ENCODE data around the gene TRMT2B.

TRMT2B gene

GRCh38 chrX:100979881-100980607 is 71.9 kb downstream of the TRMT2B start:
- no peak overlapping the region for H3K9ac ChIP-seq (ENCODE audit: low read length)

GRCh38 chrX:100976211-100976610 is 75.7 kb downstream of the TRMT2B start:
- Histone ChIP-seq H3K36me3 (replicated peaks; ENCODE audit: insufficient read depth, low read length) (no peaks in the 10 kb centered on the region), H3K4me2 (ENCODE audit: low read depth, low read length) (no peak overlapping the region), H2AFZ (ENCODE audit: low read length) (no peak overlapping the region), H3K79me2 (ENCODE audit: low read length) (no peaks in the 10 kb centered on the region), H3K9me2 (replicated peaks; ENCODE audit: insufficient read depth, low read length) (no peaks in the 10 kb centered on the region), H3K27me3 (replicated peaks; ENCODE audit: insufficient read depth, low read length) (no peaks in the 10 kb centered on the region), H3K9ac (ENCODE audit: low read length) (no peak overlapping the region), H3K4me3 (ENCODE audit: low read length) (no peak overlapping the region), H4K20me1 (ENCODE audit: insufficient read depth, low read length) (no peaks in the 10 kb centered on the region), H3K9me3 (replicated peaks; ENCODE audit: insufficient read depth, low read length) (no peaks in the 10 kb centered on the region), H3K4me1 (ENCODE audit: low read length) (no peaks in the 10 kb centered on the region), H3F3A (ENCODE audit: insufficient read depth, low read length) (no peaks in the 10 kb centered on the region), H3K27ac (ENCODE audit: low read length) (no peak overlapping the region)
- no peak for DNase-seq
- TF ChIP-seq, protein P1, sequence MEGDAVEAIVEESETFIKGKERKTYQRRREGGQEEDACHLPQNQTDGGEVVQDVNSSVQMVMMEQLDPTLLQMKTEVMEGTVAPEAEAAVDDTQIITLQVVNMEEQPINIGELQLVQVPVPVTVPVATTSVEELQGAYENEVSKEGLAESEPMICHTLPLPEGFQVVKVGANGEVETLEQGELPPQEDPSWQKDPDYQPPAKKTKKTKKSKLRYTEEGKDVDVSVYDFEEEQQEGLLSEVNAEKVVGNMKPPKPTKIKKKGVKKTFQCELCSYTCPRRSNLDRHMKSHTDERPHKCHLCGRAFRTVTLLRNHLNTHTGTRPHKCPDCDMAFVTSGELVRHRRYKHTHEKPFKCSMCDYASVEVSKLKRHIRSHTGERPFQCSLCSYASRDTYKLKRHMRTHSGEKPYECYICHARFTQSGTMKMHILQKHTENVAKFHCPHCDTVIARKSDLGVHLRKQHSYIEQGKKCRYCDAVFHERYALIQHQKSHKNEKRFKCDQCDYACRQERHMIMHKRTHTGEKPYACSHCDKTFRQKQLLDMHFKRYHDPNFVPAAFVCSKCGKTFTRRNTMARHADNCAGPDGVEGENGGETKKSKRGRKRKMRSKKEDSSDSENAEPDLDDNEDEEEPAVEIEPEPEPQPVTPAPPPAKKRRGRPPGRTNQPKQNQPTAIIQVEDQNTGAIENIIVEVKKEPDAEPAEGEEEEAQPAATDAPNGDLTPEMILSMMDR (IDR thresholded peaks at IDR 0.05; ENCODE audit: low read length) = no peak
- TF ChIP-seq EZH2 (optimal IDR thresholded peaks at IDR 0.05; ENCODE audit: low read depth, low read length) (no peak), EZH2phosphoT487 (IDR thresholded peaks at IDR 0.05; ENCODE audit: low read length) (no peak)

More at GRCh38 chrX:100979881-100980607, 71.9 kb downstream of the TRMT2B start:
- Histone ChIP-seq H2AFZ (ENCODE audit: low read length) (no peak overlapping the region), H3K79me2 (ENCODE audit: low read length) (no peaks in the 10 kb centered on the region), H3K9me3 (replicated peaks; ENCODE audit: insufficient read depth, low read length) (no peaks in the 10 kb centered on the region), H3F3A (ENCODE audit: insufficient read depth, low read length) (no peaks in the 10 kb centered on the region), H3K9me2 (replicated peaks; ENCODE audit: insufficient read depth, low read length) (no peaks in the 10 kb centered on the region), H3K4me1 (ENCODE audit: low read length) (no peaks in the 10 kb centered on the region), H3K4me3 (ENCODE audit: low read length) (no peak overlapping the region), H4K20me1 (ENCODE audit: insufficient read depth, low read length) (no peaks in the 10 kb centered on the region), H3K27ac (ENCODE audit: low read length) (no peak overlapping the region), H3K4me2 (ENCODE audit: low read depth, low read length) (no peak overlapping the region), H3K27me3 (replicated peaks; ENCODE audit: insufficient read depth, low read length) (no peaks in the 10 kb centered on the region), H3K36me3 (replicated peaks; ENCODE audit: insufficient read depth, low read length) (no peaks in the 10 kb centered on the region)
- TF ChIP-seq EZH2 (optimal IDR thresholded peaks at IDR 0.05; ENCODE audit: low read depth, low read length) (no peak), EZH2phosphoT487 (IDR thresholded peaks at IDR 0.05; ENCODE audit: low read length) (no peak)
- TF ChIP-seq, protein P1 (IDR thresholded peaks at IDR 0.05; ENCODE audit: low read length) = no peak
- no peak for DNase-seq

- Histone ChIP-seq H3K9me2 (replicated peaks; ENCODE audit: insufficient read depth, low read length) (no peaks in the 10 kb centered on the region), H3K4me1 (ENCODE audit: low read length) (no peaks in the 10 kb centered on the region), H3F3A (ENCODE audit: insufficient read depth, low read length) (no peaks in the 10 kb centered on the region), H3K4me2 (ENCODE audit: low read depth, low read length) (no peak overlapping the region), H3K4me3 (ENCODE audit: low read length) (no peak overlapping the region), H3K36me3 (replicated peaks; ENCODE audit: insufficient read depth, low read length) (no peaks in the 10 kb centered on the region), H3K27me3 (replicated peaks; ENCODE audit: insufficient read depth, low read length) (no peaks in the 10 kb centered on the region), H3K9me3 (replicated peaks; ENCODE audit: insufficient read depth, low read length) (no peaks in the 10 kb centered on the region), H3K79me2 (ENCODE audit: low read length) (no peaks in the 10 kb centered on the region), H2AFZ (ENCODE audit: low read length) (no peak overlapping the region), H3K27ac (ENCODE audit: low read length) (no peak overlapping the region), H4K20me1 (ENCODE audit: insufficient read depth, low read length) (no peaks in the 10 kb centered on the region), H3K9ac (ENCODE audit: low read length) (no peak overlapping the region)
- TF ChIP-seq, protein P1 (IDR thresholded peaks at IDR 0.05; ENCODE audit: low read length) = no peak
- TF ChIP-seq EZH2 (optimal IDR thresholded peaks at IDR 0.05; ENCODE audit: low read depth, low read length) (no peak), EZH2phosphoT487 (IDR thresholded peaks at IDR 0.05; ENCODE audit: low read length) (no peak)
- DNase-seq = no peak
These were observed 76.7 kb downstream of the TRMT2B start for GRCh38 chrX:100975212-100975611.

Data from MM.1S (cell line).